ENCODE measurements around the gene BCAS1.

DNA sequence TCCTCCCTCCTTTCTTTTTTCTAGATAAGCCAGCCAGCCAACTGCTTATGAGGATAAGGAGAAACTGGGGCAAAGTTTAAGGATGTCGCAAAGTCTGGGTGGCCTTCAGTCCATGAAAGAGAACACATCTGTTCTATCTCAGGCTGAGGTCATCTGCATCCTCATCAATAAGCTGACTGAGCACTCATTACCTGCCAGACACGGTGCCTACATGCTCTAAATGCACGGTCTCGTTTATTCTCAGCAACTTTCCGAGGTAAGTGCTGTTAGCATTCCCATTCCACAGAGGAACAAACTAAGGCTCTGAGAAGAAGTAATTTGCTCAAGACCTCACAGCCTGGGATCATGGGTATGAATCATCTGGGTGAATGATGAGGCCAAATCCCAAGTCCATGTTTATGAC, 133.1 kb downstream of the BCAS1 start:
- TF ChIP-seq ZBTB7A (IDR thresholded peaks at IDR 0.05; ENCODE audit: low read depth), result no peak
- TF ChIP-seq CEBPB (IDR thresholded peaks at IDR 0.05), result no peak
- no peak for TF ChIP-seq YY1 (IDR thresholded peaks at IDR 0.05; ENCODE audit: low read depth)
